Neuronal stem cell (in vitro differentiated cells): ENCODE results near the gene NAALADL2.

ENCODE experiments used
- DNase-seq: peaks from one replicate; pipeline ENCODE4 v3.0.0-alpha.2; 2013; ENCODE audit warnings: low spot score
- H2AFZ ChIP-seq: one replicate; pipeline ENCODE4 v1.6.1; 2013; ENCODE audit warnings: mild to moderate bottlenecking, low read length, inconsistent platforms
- H2AK5ac ChIP-seq: 2 replicates; pipeline ENCODE4 v1.6.1; 2013; ENCODE audit warnings: low read depth, mild to moderate bottlenecking, inconsistent platforms, low read length, moderate library complexity, mixed read lengths
- H2BK120ac ChIP-seq: 2 replicates; pipeline ENCODE4 v1.6.1; 2013; ENCODE audit warnings: low read depth, mild to moderate bottlenecking, inconsistent platforms, low read length, moderate library complexity, mixed read lengths
- H2BK12ac ChIP-seq: one replicate; pipeline ENCODE4 v1.6.1; 2013; ENCODE audit warnings: low read length, inconsistent platforms
- H2BK15ac ChIP-seq: 2 replicates; pipeline ENCODE4 v1.6.1; 2013; ENCODE audit warnings: mild to moderate bottlenecking, low read length, inconsistent platforms, mixed read lengths
- H2BK5ac ChIP-seq: one replicate; pipeline ENCODE4 v1.6.1; 2013; ENCODE audit warnings: inconsistent platforms, mild to moderate bottlenecking, low read length, moderate library complexity
- H3K14ac ChIP-seq: one replicate; pipeline ENCODE4 v1.6.1; 2013; ENCODE audit warnings: low read length, inconsistent platforms
- H3K18ac ChIP-seq: 2 replicates; pipeline ENCODE4 v1.6.1; 2013; ENCODE audit warnings: low read length, inconsistent platforms
- H3K23ac ChIP-seq: 2 replicates; pipeline ENCODE4 v1.6.1; 2013; ENCODE audit warnings: low read depth, mild to moderate bottlenecking, mixed read lengths, low read length, inconsistent platforms; ENCODE audit not compliant: poor library complexity
- H3K27ac ChIP-seq: replicated peaks from 3 replicates; pipeline ENCODE4 v1.5.1; 2013; ENCODE audit warnings: low read length, inconsistent platforms
- H3K27me3 ChIP-seq, 3 experiments: 2 replicates each; pipeline ENCODE4 v1.6.1; 2013; ENCODE audit warnings: low read length in 3 of 3, mild to moderate bottlenecking in 2 of 3, inconsistent platforms in 1 of 3, low read depth in 1 of 3, mixed read lengths in 1 of 3, moderate library complexity in 1 of 3; ENCODE audit not compliant: control insufficient read depth in 3 of 3, insufficient read depth in 3 of 3
- H3K36me3 ChIP-seq, 2 donors: replicated peaks in 1 of 2; 2 replicates each; pipeline ENCODE4 v1.6.1; 2013; ENCODE audit warnings: low read length in 2 of 2; ENCODE audit not compliant: control insufficient read depth in 2 of 2, insufficient read depth in 2 of 2
- H3K4ac ChIP-seq: 2 replicates; pipeline ENCODE4 v1.6.1; 2013; ENCODE audit warnings: inconsistent platforms, mild to moderate bottlenecking, low read length, moderate library complexity
- H3K4me1 ChIP-seq, 2 donors: 1 replicate in 1 of 2; 2 replicates in 1 of 2; pipeline ENCODE4 v1.6.1; 2013; ENCODE audit warnings: low read length in 2 of 2, low read depth in 1 of 2; ENCODE audit not compliant: control insufficient read depth in 2 of 2, insufficient read depth in 1 of 2
- H3K4me2 ChIP-seq: one replicate; pipeline ENCODE4 v1.6.1; 2013; ENCODE audit warnings: mild to moderate bottlenecking, low read length, inconsistent platforms; ENCODE audit not compliant: insufficient read depth, poor library complexity, severe bottlenecking
- H3K4me3 ChIP-seq, 2 donors: 2 replicates each; pipeline ENCODE4 v1.5.1; 2013; ENCODE audit warnings: low read length in 2 of 2, mild to moderate bottlenecking in 2 of 2, inconsistent platforms in 1 of 2, moderate library complexity in 1 of 2
- H3K79me1 ChIP-seq: one replicate; pipeline ENCODE4 v1.6.1; 2013; ENCODE audit warnings: low read depth, mild to moderate bottlenecking, inconsistent platforms, low read length, moderate library complexity
- H3K9ac ChIP-seq: one replicate; pipeline ENCODE4 v1.6.1; 2013; ENCODE audit warnings: mild to moderate bottlenecking, low read depth, low read length, inconsistent platforms; ENCODE audit not compliant: poor library complexity
- H3K9me3 ChIP-seq, 2 donors: replicated peaks in 1 of 2; 2 replicates each; pipeline versions ENCODE3 to v1.6.1; 2013; ENCODE audit warnings: low read length in 2 of 2, mild to moderate bottlenecking in 2 of 2, inconsistent platforms in 1 of 2, low read depth in 1 of 2, mixed read lengths in 1 of 2, moderate library complexity in 1 of 2; ENCODE audit not compliant: control insufficient read depth in 2 of 2, insufficient read depth in 1 of 2
- H4K8ac ChIP-seq: one replicate; pipeline ENCODE4 v1.6.1; 2013; ENCODE audit warnings: low read depth, mild to moderate bottlenecking, inconsistent platforms, low read length, moderate library complexity
- H4K91ac ChIP-seq: one replicate; pipeline ENCODE4 v1.6.1; 2013; ENCODE audit warnings: low read length, low read depth, mild to moderate bottlenecking, inconsistent platforms; ENCODE audit not compliant: poor library complexity
- WGBS, 2 donors: extraction: QIAGEN DNeasy Blood & Tissue Kit; methylation state at CpG; one replicate each; pipeline ENCODE4 v1.1.7; 2013; ENCODE audit warnings: missing lambda C conversion rate in 2 of 2, mixed read lengths in 1 of 2; ENCODE audit not compliant: insufficient read length in 2 of 2, insufficient replicate concordance in 1 of 2; ENCODE audit errors: extremely low coverage in 2 of 2; 5-methylcytosine and 5-hydroxymethylcytosine counted together

The NAALADL2 gene

DNA sequence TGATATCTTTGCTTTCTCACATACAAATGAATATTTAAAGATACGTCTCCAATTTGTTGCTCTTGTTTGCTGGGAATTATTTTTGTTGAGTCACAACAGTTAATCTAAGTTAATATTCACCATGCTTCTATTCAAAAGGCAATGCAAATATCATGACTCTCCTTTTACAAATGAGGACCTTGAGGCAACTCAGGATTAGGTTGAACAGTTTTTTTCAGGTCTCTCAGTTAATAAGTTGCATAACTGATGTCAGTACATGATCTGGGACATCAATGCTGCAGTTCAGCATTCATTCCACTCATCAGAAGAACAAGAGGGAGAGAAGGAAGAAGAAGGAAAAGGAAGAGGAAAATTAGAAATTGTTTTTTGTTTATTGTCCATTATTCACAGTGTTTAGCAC is 781 bp upstream of the NAALADL2 start:
- Histone ChIP-seq H3K27me3 (no peaks in the 10 kb centered on the region), H2AK5ac (no peak overlapping the region), H3K79me1 (no peaks in the 10 kb centered on the region), H3K14ac (no peak overlapping the region), H3K9ac (no peak overlapping the region), H4K91ac (no peak overlapping the region), H3K23ac (no peak overlapping the region), H2AFZ (no peak overlapping the region), H4K8ac (no peak overlapping the region), H3K27ac (no peak overlapping the region), H2BK12ac (no peak overlapping the region), H3K36me3 (no peaks in the 10 kb centered on the region), H2BK120ac (no peak overlapping the region), H3K4me3 (no peak overlapping the region), H3K4me2 (no peak overlapping the region), H2BK15ac (no peak overlapping the region), H3K18ac (no peak overlapping the region), H3K4me1 (no peaks in the 10 kb centered on the region), H3K4ac (no peak overlapping the region), H3K9me3 (no peaks in the 10 kb centered on the region), H2BK5ac (no peak overlapping the region)
- no peak for DNase-seq
- no CpG with 5 or more reads among the region's 1 CpG for WGBS, 2 donors

DNA sequence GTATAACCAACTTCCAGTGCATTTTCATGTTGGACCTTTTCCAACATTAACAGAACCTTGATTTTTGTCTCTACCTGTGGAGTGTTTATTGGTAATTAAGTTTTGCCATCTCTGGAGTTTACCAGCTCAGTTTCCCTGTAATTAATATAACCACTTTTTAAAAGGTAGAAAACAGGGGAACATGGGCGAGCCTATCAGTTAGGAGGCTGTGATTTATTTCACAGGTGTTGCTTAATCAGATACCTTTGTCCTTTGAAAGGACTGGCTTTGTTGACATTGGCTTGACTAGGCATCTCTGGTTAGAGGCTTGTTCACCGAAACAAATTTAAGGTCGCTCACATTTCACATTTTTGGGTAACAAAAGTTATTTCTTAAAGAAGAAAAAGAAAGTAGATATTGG is 622 bp downstream of the NAALADL2 start:
- WGBS, 2 donors = no CpG with 5 or more reads among the region's 3 CpGs
- H3K23ac ChIP-seq = no peak overlapping the region
- H3K4me2 ChIP-seq = no peak overlapping the region
- H2AFZ ChIP-seq = no peak overlapping the region
- H3K4me3 ChIP-seq = no peak overlapping the region
- no peak overlapping the region for H3K14ac ChIP-seq
- H3K79me1 ChIP-seq = no peaks in the 10 kb centered on the region
- H3K9me3 ChIP-seq = no peaks in the 10 kb centered on the region
- no peak overlapping the region for H2BK12ac ChIP-seq
- no peak overlapping the region for H3K27ac ChIP-seq
- no peak for DNase-seq
- no peak overlapping the region for H3K18ac ChIP-seq
- H4K91ac ChIP-seq = no peak overlapping the region
- no peaks in the 10 kb centered on the region for H3K27me3 ChIP-seq
- no peak overlapping the region for H2BK120ac ChIP-seq
- H3K4me1 ChIP-seq = no peaks in the 10 kb centered on the region
- no peak overlapping the region for H2AK5ac ChIP-seq
- no peak overlapping the region for H2BK5ac ChIP-seq
- no peak overlapping the region for H3K4ac ChIP-seq
- no peaks in the 10 kb centered on the region for H3K36me3 ChIP-seq
- no peak overlapping the region for H4K8ac ChIP-seq
- no peak overlapping the region for H3K9ac ChIP-seq
- H2BK15ac ChIP-seq = no peak overlapping the region

DNA sequence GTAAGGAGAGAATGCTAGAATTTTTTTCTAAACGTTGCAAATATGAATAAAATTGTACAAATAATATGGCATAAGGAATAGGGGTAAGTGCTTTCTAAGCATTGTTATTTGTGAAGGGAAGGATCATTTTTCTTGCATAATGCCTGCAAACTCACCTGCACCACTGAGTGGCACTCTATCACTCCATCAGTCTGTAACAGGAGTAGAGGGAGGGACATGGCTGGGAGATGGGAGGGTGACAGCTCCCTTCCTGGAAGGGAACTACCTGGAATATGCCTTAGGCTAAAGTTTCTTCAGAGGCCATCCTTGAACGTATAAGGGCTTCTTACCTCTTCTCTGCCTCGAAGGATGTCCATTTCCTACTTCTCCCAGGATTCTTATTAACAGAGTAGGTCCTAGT is 3.0 kb downstream of the NAALADL2 start:
- Histone ChIP-seq H2AFZ (no peak overlapping the region), H3K23ac (no peak overlapping the region), H3K4ac (no peak overlapping the region), H3K4me2 (no peak overlapping the region), H3K36me3 (no peaks in the 10 kb centered on the region), H3K9ac (no peak overlapping the region), H2BK5ac (no peak overlapping the region), H3K27ac (no peak overlapping the region), H2AK5ac (no peak overlapping the region), H3K14ac (no peak overlapping the region), H2BK15ac (no peak overlapping the region), H2BK12ac (no peak overlapping the region), H3K4me3 (no peak overlapping the region), H3K9me3 (no peaks in the 10 kb centered on the region), H3K79me1 (no peaks in the 10 kb centered on the region), H3K18ac (no peak overlapping the region), H4K8ac (no peak overlapping the region), H4K91ac (no peak overlapping the region), H2BK120ac (no peak overlapping the region), H3K4me1 (no peaks in the 10 kb centered on the region), H3K27me3 (no peaks in the 10 kb centered on the region)
- DNase-seq = no peak
- no CpG with 5 or more reads among the region's 3 CpGs for WGBS, 2 donors

DNA sequence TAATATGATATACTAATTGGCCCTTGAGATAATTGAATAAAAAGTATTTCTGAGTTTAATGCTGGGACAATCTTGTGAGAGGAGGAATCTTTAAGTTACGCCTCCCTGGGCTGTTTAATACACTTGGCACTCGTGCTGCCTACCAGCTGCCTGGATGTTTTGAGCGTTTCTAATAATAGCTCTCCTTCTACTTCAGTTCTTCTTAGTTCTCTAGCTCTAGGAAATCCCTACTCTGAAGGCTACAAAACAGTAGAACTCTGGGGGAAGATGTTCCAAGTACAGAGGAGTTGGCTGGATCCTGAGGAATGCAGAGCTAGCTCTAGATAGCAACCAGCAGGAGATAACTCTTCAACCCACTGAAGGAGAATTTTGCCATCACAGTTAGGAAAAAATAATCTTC is 3.5 kb downstream of the NAALADL2 start:
- Histone ChIP-seq H2BK12ac (no peak overlapping the region), H3K27me3 (no peaks in the 10 kb centered on the region), H3K14ac (no peak overlapping the region), H2BK5ac (no peak overlapping the region), H3K9ac (no peak overlapping the region), H3K23ac (no peak overlapping the region), H2BK120ac (no peak overlapping the region), H4K8ac (no peak overlapping the region), H3K9me3 (no peaks in the 10 kb centered on the region), H3K18ac (no peak overlapping the region), H3K36me3 (no peaks in the 10 kb centered on the region), H4K91ac (no peak overlapping the region), H3K79me1 (no peaks in the 10 kb centered on the region), H2AFZ (no peak overlapping the region), H3K4me2 (no peak overlapping the region), H2BK15ac (no peak overlapping the region), H3K4ac (no peak overlapping the region), H3K4me3 (no peak overlapping the region), H3K4me1 (no peaks in the 10 kb centered on the region), H2AK5ac (no peak overlapping the region), H3K27ac (no peak overlapping the region)
- DNase-seq = no peak
- WGBS, 2 donors = no CpG with 5 or more reads among the region's 3 CpGs
